HCT116 (cell line): Measurements from ENCODE around the gene RNASEH2A.

ENCODE experiments used
- CTCF ChIP-seq, 3 experiments: fragments of 200-600 bp in 1 of 3; sonication (generic) in 1 of 3; IDR thresholded peaks in 2 of 3; conservative IDR thresholded peaks in 1 of 3; 2 replicates each; pipeline ENCODE4 v1.5.1; 2012 to 2017; ENCODE audit warnings: low read depth in 2 of 3, low read length in 2 of 3, antibody characterized with exemption in 1 of 3, borderline replicate concordance in 1 of 3, control low read depth in 1 of 3, mild to moderate bottlenecking in 1 of 3, mixed read lengths in 1 of 3, mixed run types in 1 of 3, moderate library complexity in 1 of 3; ENCODE audit not compliant: insufficient read depth in 1 of 3
- EZH2 ChIP-seq: fragments of 200-600 bp; sonication (generic); IDR thresholded peaks from 2 replicates; pipeline ENCODE4 v1.6.1; 2017; ENCODE audit warnings: antibody characterized with exemption, mixed run types
- EZH2phosphoT487 ChIP-seq: fragments of 200-600 bp; IDR thresholded peaks from 2 replicates; pipeline ENCODE4 v1.6.1; 2018; ENCODE audit warnings: antibody characterized with exemption, borderline replicate concordance
- POLR2A ChIP-seq: IDR thresholded peaks from 2 replicates; pipeline ENCODE4 v1.7.0; 2011; ENCODE audit warnings: borderline replicate concordance; ENCODE audit not compliant: insufficient read depth, insufficient read length; ENCODE audit errors: extremely low read depth
- POLR2AphosphoS5 ChIP-seq: IDR thresholded peaks from 2 replicates; pipeline ENCODE4 v1.6.1; 2011; ENCODE audit warnings: mild to moderate bottlenecking, low read depth, low read length, moderate library complexity
- RAD21 ChIP-seq: IDR thresholded peaks from 2 replicates; pipeline ENCODE4 v1.6.1; 2012; ENCODE audit warnings: low read depth, mild to moderate bottlenecking
- ZNF274 ChIP-seq: fragments of 200-500 bp; sonication (Bioruptor generic); IDR thresholded peaks from 2 replicates; pipeline ENCODE4 v1.6.1; 2014; ENCODE audit warnings: mild to moderate bottlenecking, low read depth, low read length, inconsistent platforms

- TF ChIP-seq CTCF (IDR thresholded peaks at IDR 0.05 in 2 of 3, conservative IDR thresholded peaks at IDR 0.05 in 1 of 3; ENCODE audit: borderline replicate concordance in 1 of 3, insufficient read depth in 1 of 3, low read depth in 2 of 3, low read length in 2 of 3), result no peak
- peak; percentile 59; the same call in 1 of the 2 replicates for TF ChIP-seq POLR2AphosphoS5
- no peak for TF ChIP-seq EZH2
- no peak for TF ChIP-seq ZNF274
- TF ChIP-seq EZH2phosphoT487, result no peak
- peak; percentile 3 for TF ChIP-seq POLR2A
- no peak for TF ChIP-seq RAD21
Measured at GRCh38 chr19:12792051-12792852, 14.1 kb upstream of the RNASEH2A start.
